SH-SY5Y (cell line): ENCODE results near the gene CMTM5.

Source experiments
- GATA2 ChIP-seq: IDR thresholded peaks from 2 replicates; pipeline ENCODE4 v1.6.1; 2011; ENCODE audit warnings: mild to moderate bottlenecking, low read depth, low read length
- GATA3 ChIP-seq: IDR thresholded peaks from 2 replicates; pipeline ENCODE4 v1.6.1; 2011; ENCODE audit warnings: low read depth, mild to moderate bottlenecking, low read length, moderate library complexity

Gene CMTM5

DNA sequence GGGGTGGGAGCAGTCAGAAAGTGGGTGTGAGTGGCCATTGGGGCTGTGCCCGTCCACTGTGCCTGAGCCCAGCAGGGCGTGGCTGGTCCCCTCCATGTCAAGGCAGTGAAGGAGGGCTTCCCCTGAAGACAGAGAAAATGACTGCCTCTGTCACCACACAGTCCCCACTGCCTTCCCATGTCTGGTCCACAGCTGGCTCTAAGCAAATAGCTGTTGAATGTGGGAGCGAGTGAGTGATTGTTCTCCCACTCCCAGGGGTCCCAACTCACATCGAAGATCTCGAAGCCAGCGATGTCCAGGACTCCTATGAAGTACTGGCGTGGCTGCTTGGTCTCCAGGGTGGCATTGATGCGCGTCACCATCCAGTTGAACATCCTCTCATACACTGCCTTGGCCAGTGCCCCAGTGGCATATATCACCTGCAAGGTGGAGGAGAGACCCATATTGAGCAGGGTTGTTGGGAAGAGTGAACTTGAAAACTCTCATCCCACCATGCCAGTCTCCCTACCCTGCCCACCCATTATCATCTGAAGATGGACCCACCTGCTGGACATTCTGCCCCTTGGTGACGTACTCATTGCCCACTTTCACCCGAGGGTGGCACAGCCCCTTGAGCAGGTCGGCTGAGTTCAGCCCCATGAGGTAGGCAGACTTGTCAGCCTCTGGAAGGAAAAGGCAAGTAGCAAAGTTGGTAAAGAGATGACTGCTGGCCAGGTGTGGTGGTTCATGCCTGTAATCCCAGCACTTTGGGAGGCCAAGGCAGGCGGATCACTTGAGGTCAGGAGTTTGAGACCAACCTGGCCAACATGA is 52.0 kb downstream of the CMTM5 start:
- TF ChIP-seq GATA3 (no peak), GATA2 (no peak)
